Stimulated activated CD4-positive, alpha-beta T cell treated with anti-CD3 and anti-CD28 coated beads, Interleukin-2, amount 100 ng/mL, for 4 hours (primary cell): ENCODE results near the gene DNAJC5.
"Not testable (repeated sequence)": the region's sequence is repeated elsewhere in the genome, so short reads cannot be mapped to it uniquely, and the experiment has no call there.

ENCODE experiments used
- DNase-seq: peaks from one replicate; pipeline ENCODE4 v3.0.0-alpha.2; 2020; ENCODE audit warnings: low read depth

Gene DNAJC5

GRCh38 chr20:63861365-63861934 is 33.5 kb upstream of the DNAJC5 start, which contains the start of gene ABHD16B:
Gene ABHD16B, plus strand, starts transcription at chr20:63861498. Its CDS starts 43 bp downstream, at chr20:63861541.
- no peak for DNase-seq

- DNase-seq, result no peak
Measured at GRCh38 chr20:63861981-63862901, 32.7 kb upstream of the DNAJC5 start.

GRCh38 chr20:63863021-63863797 is 31.7 kb upstream of the DNAJC5 start:
- DNase-seq, result no peak

GRCh38 chr20:63863798-63864544 is 31.0 kb upstream of the DNAJC5 start:
- peak; percentile 64 for DNase-seq

GRCh38 chr20:63864545-63864977 is 30.4 kb upstream of the DNAJC5 start:
- no peak for DNase-seq

GRCh38 chr20:63864978-63865640 is 29.8 kb upstream of the DNAJC5 start, which contains the start of gene TPD52L2:
Gene TPD52L2, plus strand, starts transcription at chr20:63865270. Its CDS starts 96 bp downstream, at chr20:63865366.
- DNase-seq, result peak; percentile 97

GRCh38 chr20:63867042-63867441 is 27.9 kb upstream of the DNAJC5 start:
- DNase-seq, result not testable (repeated sequence)

- DNase-seq, result no peak
Measured at GRCh38 chr20:63868264-63868663, 26.7 kb upstream of the DNAJC5 start.

GRCh38 chr20:63873477-63873971 is 21.4 kb upstream of the DNAJC5 start:
- DNase-seq, result no peak

- not testable (repeated sequence) for DNase-seq
Measured at GRCh38 chr20:63874241-63874640, 20.7 kb upstream of the DNAJC5 start.

- no peak for DNase-seq
Measured at GRCh38 chr20:63876489-63877036, 18.4 kb upstream of the DNAJC5 start.

- no peak for DNase-seq
Measured at GRCh38 chr20:63877755-63878470, 17.0 kb upstream of the DNAJC5 start.

- DNase-seq, result no peak
Measured at GRCh38 chr20:63878899-63879663, 15.8 kb upstream of the DNAJC5 start.

GRCh38 chr20:63880901-63881300 is 14.0 kb upstream of the DNAJC5 start:
- not testable (repeated sequence) for DNase-seq

- no peak for DNase-seq
Measured at GRCh38 chr20:63881451-63882226, 13.3 kb upstream of the DNAJC5 start.

GRCh38 chr20:63882257-63883200 is 12.4 kb upstream of the DNAJC5 start:
- DNase-seq, result no peak

GRCh38 chr20:63883201-63883593 is 11.7 kb upstream of the DNAJC5 start:
- no peak for DNase-seq
